Measurements from ENCODE around the gene ADARB2. TPM values are rescaled to one million over a fixed set of nuclear protein-coding genes. Genes with fewer than 3 reads are reported as not detected.

Gene ADARB2
- total RNA-seq, 2 donors from 2014 or later: 1.1 to 1.8 TPM

GRCh38 chr10:1329622-1330021 is 407.7 kb downstream of the ADARB2 start:
- Histone ChIP-seq H3K4me1 (ENCODE audit: control insufficient read depth, insufficient read depth, low read length) (no peaks in the 10 kb centered on the region), H3K36me3 (ENCODE audit: control insufficient read depth, insufficient read depth, low read length) (no peaks in the 10 kb centered on the region), H3K4me3 (ENCODE audit: low read length) (no peak overlapping the region), H3K27ac (ENCODE audit: low read depth, low read length) (no peak overlapping the region), H3K27me3 (ENCODE audit: control insufficient read depth, insufficient read depth, low read length, poor library complexity, severe bottlenecking) (no peaks in the 10 kb centered on the region), H3K9me3 (ENCODE audit: control insufficient read depth, low read length) (no peaks in the 10 kb centered on the region), H3K9ac (ENCODE audit: extremely low read depth, low read length, poor library complexity, severe bottlenecking) (no peak overlapping the region)
- H3K4me1 Mint-ChIP-seq: no peaks in the 10 kb centered on the region
- no peak for TF ChIP-seq CTCF (conservative IDR thresholded peaks at IDR 0.05)
- 89 to 95% methylated on average over 5 to 9 of the region's 9 CpGs for WGBS, 2 experiments (ENCODE audit: insufficient coverage in 1 of 2, insufficient read length in 1 of 2)
- H3K27ac Mint-ChIP-seq: no peak overlapping the region
- peaks cover 4% of the 10 kb centered on the region for H3K36me3 Mint-ChIP-seq (ENCODE audit: low read depth)
- peaks cover 12% of the 10 kb centered on the region for H3K9me3 Mint-ChIP-seq
- no peak for DNase-seq
- no peak overlapping the region for H3K4me3 Mint-ChIP-seq
- H3K27me3 Mint-ChIP-seq (ENCODE audit: insufficient read depth): peaks cover 4% of the 10 kb centered on the region

GRCh38 chr10:1328981-1329614 is 408.2 kb downstream of the ADARB2 start:
- H3K27me3 Mint-ChIP-seq (ENCODE audit: insufficient read depth): peaks cover 4% of the 10 kb centered on the region
- no peak overlapping the region for H3K27ac Mint-ChIP-seq
- 88 to 94% methylated on average over 3 to 5 of the region's 5 CpGs for WGBS, 2 experiments (ENCODE audit: insufficient coverage in 1 of 2, insufficient read length in 1 of 2)
- Histone ChIP-seq H3K4me3 (ENCODE audit: low read length) (no peak overlapping the region), H3K36me3 (ENCODE audit: control insufficient read depth, insufficient read depth, low read length) (no peaks in the 10 kb centered on the region), H3K9ac (ENCODE audit: extremely low read depth, low read length, poor library complexity, severe bottlenecking) (no peak overlapping the region), H3K27me3 (ENCODE audit: control insufficient read depth, insufficient read depth, low read length, poor library complexity, severe bottlenecking) (no peaks in the 10 kb centered on the region), H3K4me1 (ENCODE audit: control insufficient read depth, insufficient read depth, low read length) (no peaks in the 10 kb centered on the region), H3K9me3 (ENCODE audit: control insufficient read depth, low read length) (no peaks in the 10 kb centered on the region), H3K27ac (ENCODE audit: low read depth, low read length) (no peak overlapping the region)
- H3K4me3 Mint-ChIP-seq: no peak overlapping the region
- peaks cover 4% of the 10 kb centered on the region for H3K36me3 Mint-ChIP-seq (ENCODE audit: low read depth)
- no peak for DNase-seq
- TF ChIP-seq CTCF (conservative IDR thresholded peaks at IDR 0.05): no peak
- H3K4me1 Mint-ChIP-seq: no peaks in the 10 kb centered on the region
- peaks cover 12% of the 10 kb centered on the region for H3K9me3 Mint-ChIP-seq

GRCh38 chr10:1328161-1328823 is 409.0 kb downstream of the ADARB2 start:
- H3K27ac Mint-ChIP-seq: no peak overlapping the region
- H3K36me3 ChIP-seq (ENCODE audit: control insufficient read depth, insufficient read depth, low read length): no peaks in the 10 kb centered on the region
- no peak overlapping the region for H3K4me3 Mint-ChIP-seq
- no peak for TF ChIP-seq CTCF (conservative IDR thresholded peaks at IDR 0.05)
- H3K27ac ChIP-seq (ENCODE audit: low read depth, low read length): no peak overlapping the region
- WGBS, 2 experiments (ENCODE audit: insufficient coverage in 1 of 2, insufficient read length in 1 of 2): 93 to 94% methylated on average over 5 to 15 of the region's 15 CpGs
- H3K36me3 Mint-ChIP-seq (ENCODE audit: low read depth): peaks cover 4% of the 10 kb centered on the region
- no peaks in the 10 kb centered on the region for H3K4me1 Mint-ChIP-seq
- H3K4me1 ChIP-seq (ENCODE audit: control insufficient read depth, insufficient read depth, low read length): no peaks in the 10 kb centered on the region
- H3K9me3 ChIP-seq (ENCODE audit: control insufficient read depth, low read length): no peaks in the 10 kb centered on the region
- H3K4me3 ChIP-seq (ENCODE audit: low read length): no peak overlapping the region
- DNase-seq: no peak
- no peak overlapping the region for H3K9ac ChIP-seq (ENCODE audit: extremely low read depth, low read length, poor library complexity, severe bottlenecking)
- peaks cover 4% of the 10 kb centered on the region for H3K27me3 Mint-ChIP-seq (ENCODE audit: insufficient read depth)
- H3K9me3 Mint-ChIP-seq: peaks cover 12% of the 10 kb centered on the region
- no peaks in the 10 kb centered on the region for H3K27me3 ChIP-seq (ENCODE audit: control insufficient read depth, insufficient read depth, low read length, poor library complexity, severe bottlenecking)
